Caco-2 (cell line): ENCODE data around the gene LY6G6C. TPM values are rescaled to one million over a fixed set of nuclear protein-coding genes. Genes with fewer than 3 reads are reported as not detected.

Experiments
- BruUV-seq: library from RNA; stranded (reverse); fragments of 400-500 nt; replicated peaks from 2 replicates; lab custom pipeline; 2021; lab: Mats Ljungman, UMichigan
- CTCF ChIA-PET: fragments of 300-600 bp; sonication (Branson Sonifier 250); formaldehyde crosslinking; loops from one replicate; lab custom pipeline; 2022; ENCODE audit warnings: antibody characterized with exemption; lab: Charles Lee
- POLR2A ChIA-PET: fragments of 300-600 bp; sonication (Branson Sonifier 250); formaldehyde crosslinking; loops from one replicate; lab custom pipeline; 2022; ENCODE audit warnings: antibody characterized with exemption; lab: Charles Lee
- DNase-seq, 2 experiments: peaks; one replicate each; pipeline versions ENCODE4 v3.0.0 to v3.0.0-alpha.2; 2020 to 2022
- H3K27me3 ChIP-seq: replicated peaks from 2 replicates; pipeline ENCODE4 v1.6.0; 2011; ENCODE audit warnings: low read length; ENCODE audit not compliant: control insufficient read depth, insufficient read depth
- H3K36me3 ChIP-seq: 2 replicates; pipeline ENCODE4 v1.5.1; 2011; ENCODE audit warnings: low read length; ENCODE audit not compliant: control insufficient read depth, insufficient read depth
- H3K4me1 ChIP-seq: fragments of 250-450 bp; sonication (Bioruptor Pico); 2 replicates; pipeline ENCODE4 v1.5.1; 2020; ENCODE audit warnings: mild to moderate bottlenecking
- H3K4me3 ChIP-seq: 2 replicates; pipeline ENCODE4 v1.5.1; 2011; ENCODE audit warnings: low read depth, mild to moderate bottlenecking, control low read depth, low read length
- H3K9me3 ChIP-seq: fragments of 250-450 bp; sonication (Bioruptor Pico); 2 replicates; pipeline ENCODE4 v1.5.1; 2020; ENCODE audit warnings: mild to moderate bottlenecking, moderate library complexity
- H3K27ac Mint-ChIP-seq: one replicate; pipeline ENCODE4 v1.8.0; 2022; ENCODE audit warnings: mixed read lengths; ENCODE audit not compliant: unreplicated experiment
- H3K27me3 Mint-ChIP-seq: one replicate; pipeline ENCODE4 v1.8.0; 2022; ENCODE audit warnings: mixed read lengths; ENCODE audit not compliant: insufficient read depth, unreplicated experiment
- H3K36me3 Mint-ChIP-seq: one replicate; pipeline ENCODE4 v1.8.0; 2022; ENCODE audit warnings: mild to moderate bottlenecking, mixed read lengths; ENCODE audit not compliant: insufficient read depth, unreplicated experiment
- H3K4me1 Mint-ChIP-seq: one replicate; pipeline ENCODE4 v1.8.0; 2022; ENCODE audit warnings: low read depth, mixed read lengths; ENCODE audit not compliant: unreplicated experiment
- H3K4me3 Mint-ChIP-seq: one replicate; pipeline ENCODE4 v1.8.0; 2022; ENCODE audit warnings: mild to moderate bottlenecking, moderate library complexity, mixed read lengths; ENCODE audit not compliant: unreplicated experiment
- H3K9me3 Mint-ChIP-seq: one replicate; pipeline ENCODE4 v1.8.0; 2022; ENCODE audit warnings: mixed read lengths; ENCODE audit not compliant: unreplicated experiment
- intact Hi-C: fragments of 100-400 bp; cut with micrococcal nuclease; formaldehyde crosslinking; loops from one replicate; pipeline ENCODE4 v1.10.0; 2022; ENCODE audit not compliant: unreplicated experiment
- total RNA-seq: library from RNA; stranded (reverse); gene quantifications from 2 replicates; pipeline ENCODE4 v1.2.3, GENCODE V29; 2022
- TF ChIP-seq, protein P1 (sequence below), 2 experiments: fragments of 200-600 bp in 1 of 2; IDR thresholded peaks; 1 replicate in 1 of 2; 2 replicates in 1 of 2; pipeline versions ENCODE4 v1.5.1 to v1.8.0; 2011 to 2022; ENCODE audit warnings: antibody characterized with exemption in 1 of 2, control low read depth in 1 of 2, inconsistent platforms in 1 of 2, low read depth in 1 of 2, low read length in 1 of 2, mild to moderate bottlenecking in 1 of 2, moderate library complexity in 1 of 2; ENCODE audit not compliant: insufficient read depth in 1 of 2, severe bottlenecking in 1 of 2, unreplicated experiment in 1 of 2

LY6G6C gene
- total RNA-seq, 1 experiment from 2014 or later = 0.88 TPM

- DNase-seq = no peak
- Mint-ChIP-seq H3K4me3 (no peak overlapping the region), H3K27ac (no peak overlapping the region), H3K9me3 (no peaks in the 10 kb centered on the region), H3K27me3 (no peaks in the 10 kb centered on the region), H3K4me1 (peaks cover 41% of the 10 kb centered on the region), H3K36me3 (peaks cover 14% of the 10 kb centered on the region)
- H3K9me3 ChIP-seq = no peaks in the 10 kb centered on the region
- intact Hi-C loops = no loop called here
- H3K4me3 ChIP-seq = no peak overlapping the region
- peaks cover 38% of the 10 kb centered on the region for H3K4me1 ChIP-seq
- TF ChIP-seq, protein P1, sequence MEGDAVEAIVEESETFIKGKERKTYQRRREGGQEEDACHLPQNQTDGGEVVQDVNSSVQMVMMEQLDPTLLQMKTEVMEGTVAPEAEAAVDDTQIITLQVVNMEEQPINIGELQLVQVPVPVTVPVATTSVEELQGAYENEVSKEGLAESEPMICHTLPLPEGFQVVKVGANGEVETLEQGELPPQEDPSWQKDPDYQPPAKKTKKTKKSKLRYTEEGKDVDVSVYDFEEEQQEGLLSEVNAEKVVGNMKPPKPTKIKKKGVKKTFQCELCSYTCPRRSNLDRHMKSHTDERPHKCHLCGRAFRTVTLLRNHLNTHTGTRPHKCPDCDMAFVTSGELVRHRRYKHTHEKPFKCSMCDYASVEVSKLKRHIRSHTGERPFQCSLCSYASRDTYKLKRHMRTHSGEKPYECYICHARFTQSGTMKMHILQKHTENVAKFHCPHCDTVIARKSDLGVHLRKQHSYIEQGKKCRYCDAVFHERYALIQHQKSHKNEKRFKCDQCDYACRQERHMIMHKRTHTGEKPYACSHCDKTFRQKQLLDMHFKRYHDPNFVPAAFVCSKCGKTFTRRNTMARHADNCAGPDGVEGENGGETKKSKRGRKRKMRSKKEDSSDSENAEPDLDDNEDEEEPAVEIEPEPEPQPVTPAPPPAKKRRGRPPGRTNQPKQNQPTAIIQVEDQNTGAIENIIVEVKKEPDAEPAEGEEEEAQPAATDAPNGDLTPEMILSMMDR (IDR thresholded peaks at IDR 0.05; ENCODE audit: insufficient read depth in 1 of 2, low read depth in 1 of 2, low read length in 1 of 2, severe bottlenecking in 1 of 2, unreplicated experiment in 1 of 2) = no peak
- ChIA-PET CTCF (no interaction called here), POLR2A (no interaction called here)
- no TSS peak for BruUV-seq
- 0 out of 2 replicates have a peak, but pooled peaks cover under 1% of the 10 kb centered on the region for H3K36me3 ChIP-seq
- no peaks in the 10 kb centered on the region for H3K27me3 ChIP-seq
These were observed 627 bp upstream of the LY6G6C start for GRCh38 chr6:31722173-31722572.

- DNase-seq = peak; percentile 40 to 48
- Mint-ChIP-seq H3K27ac (peak overlapping the region; percentile 38), H3K4me3 (no peak overlapping the region), H3K36me3 (no peaks in the 10 kb centered on the region), H3K9me3 (no peaks in the 10 kb centered on the region), H3K27me3 (no peaks in the 10 kb centered on the region), H3K4me1 (peaks cover 41% of the 10 kb centered on the region)
- intact Hi-C loops = no loop called here
- Histone ChIP-seq H3K27me3 (no peaks in the 10 kb centered on the region), H3K4me1 (peaks cover 39% of the 10 kb centered on the region), H3K9me3 (no peaks in the 10 kb centered on the region), H3K36me3 (no peaks in the 10 kb centered on the region), H3K4me3 (no peak overlapping the region)
- no TSS peak for BruUV-seq
- ChIA-PET CTCF (no interaction called here), POLR2A (interaction anchor here (0.6 kb wide), 1 partner anchor 131 kb away, joined by 5 read pairs; no protein-coding TSS in a partner anchor)
- TF ChIP-seq, protein P1 (IDR thresholded peaks at IDR 0.05; ENCODE audit: insufficient read depth in 1 of 2, low read depth in 1 of 2, low read length in 1 of 2, severe bottlenecking in 1 of 2, unreplicated experiment in 1 of 2) = no peak
These were observed 1.3 kb downstream of the LY6G6C start for GRCh38 chr6:31720196-31720770.

DNA sequence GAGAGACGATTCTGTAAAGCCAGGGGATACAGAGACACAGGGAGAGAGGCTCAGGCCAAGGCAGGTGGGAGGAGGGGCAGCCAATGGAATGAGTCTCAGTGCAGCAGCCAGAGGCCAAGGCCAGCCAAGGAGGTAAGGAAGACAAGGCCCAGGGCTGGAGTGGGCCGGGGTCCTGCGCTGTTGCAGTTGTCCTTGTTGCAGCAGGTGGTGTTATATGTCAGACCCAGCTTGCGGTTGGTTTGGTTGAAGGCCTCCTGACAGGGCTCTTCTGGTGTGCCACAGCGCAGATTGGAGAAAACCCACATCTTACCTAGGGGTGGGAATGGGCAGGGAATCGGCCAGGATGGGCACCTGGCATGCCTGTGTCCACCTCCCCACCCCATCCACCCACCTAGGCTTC is 2.5 kb downstream of the LY6G6C start:
- ChIA-PET POLR2A (interaction anchor here (0.5 kb wide), 1 partner anchor 16 kb away, joined by 3 read pairs; the partner anchor contains the start of gene ABHD16A), CTCF (no interaction called here)
- Histone ChIP-seq H3K9me3 (no peaks in the 10 kb centered on the region), H3K4me3 (no peak overlapping the region), H3K4me1 (peaks cover 52% of the 10 kb centered on the region), H3K27me3 (no peaks in the 10 kb centered on the region), H3K36me3 (no peaks in the 10 kb centered on the region)
- Mint-ChIP-seq H3K27ac (peak overlapping the region; percentile 69), H3K4me1 (peaks cover 47% of the 10 kb centered on the region), H3K27me3 (no peaks in the 10 kb centered on the region), H3K36me3 (peaks cover 4% of the 10 kb centered on the region), H3K4me3 (no peak overlapping the region), H3K9me3 (no peaks in the 10 kb centered on the region)
- intact Hi-C loops = no loop called here
- no TSS peak for BruUV-seq
- TF ChIP-seq, protein P1 (IDR thresholded peaks at IDR 0.05; ENCODE audit: insufficient read depth in 1 of 2, low read depth in 1 of 2, low read length in 1 of 2, severe bottlenecking in 1 of 2, unreplicated experiment in 1 of 2) = no peak
- no peak for DNase-seq
